A549 (cell line): ENCODE measurements around the gene AHCY. TPM values are rescaled to one million over a fixed set of nuclear protein-coding genes. Genes with fewer than 3 reads are reported as not detected.
A peak's percentile ranks its signal among the peaks of the same experiment; 100 is the strongest.

ENCODE experiments used
- ATAC-seq, 2 experiments: fragments of 200-7000 bp in 1 of 2; fragments of >200 bp in 1 of 2; cut with Nextera tagmentation in 1 of 2; cut with Tn5 transposase in 1 of 2; 3 replicates each; pipeline versions ENCODE4 v1.8.0 to v1.9.1; 2018 to 2020; ENCODE audit warnings: mild to moderate bottlenecking in 1 of 2, moderate library complexity in 1 of 2
- CTCF ChIA-PET: fragments of 300-600 bp; sonication (Branson Sonifier 250); formaldehyde crosslinking; extraction: SDS; loops from one replicate; lab custom pipeline; 2021; ENCODE audit warnings: antibody characterized with exemption, inconsistent platforms; lab: Yijun Ruan, JAX
- POLR2A ChIA-PET: fragments of 350-600 bp; formaldehyde crosslinking; extraction: SDS; loops from one replicate; lab custom pipeline; 2021; ENCODE audit warnings: antibody characterized with exemption, inconsistent platforms; lab: Yijun Ruan, JAX
- DNase-seq, 2 experiments: peaks; one replicate each; pipeline versions ENCODE4 v3.0.0 to v3.0.0-alpha.2; 2011 to 2016; ENCODE audit warnings: low read depth in 1 of 2, low spot score in 1 of 2
- FAIRE-seq: peaks from 2 replicates; lab custom pipeline; 2011; peaks lifted over from hg19 to GRCh38; lab: Jason Lieb, UNC
- H3K27ac ChIP-seq, 2 experiments: fragments of >200 bp; sonication (Bioruptor Twin); formaldehyde crosslinking; 3 replicates each; pipeline ENCODE4 v1.5.1; 2016 to 2017
- H3K4me1 ChIP-seq: fragments of >200 bp; sonication (Bioruptor Twin); formaldehyde crosslinking; 3 replicates; pipeline ENCODE4 v1.6.1; 2016
- H3K4me2 ChIP-seq: fragments of >200 bp; sonication (Bioruptor Twin); formaldehyde crosslinking; 3 replicates; pipeline ENCODE4 v1.6.1; 2016
- H3K4me3 ChIP-seq: fragments of >200 bp; sonication (Bioruptor Twin); formaldehyde crosslinking; 3 replicates; pipeline ENCODE4 v1.5.1; 2016
- H3K9me3 ChIP-seq: fragments of >200 bp; sonication (Bioruptor Twin); formaldehyde crosslinking; 3 replicates; pipeline ENCODE4 v1.6.1; 2016
- ATOH8 ChIP-seq: fragments of 250-450 bp; sonication (Bioruptor Pico); IDR thresholded peaks from 2 replicates; pipeline ENCODE4 v1.5.0; 2020; ENCODE audit warnings: low read depth, mild to moderate bottlenecking, moderate library complexity
- CBX2 ChIP-seq: fragments of 200-600 bp; sonication (generic); IDR thresholded peaks from 2 replicates; pipeline ENCODE4 v1.6.1; 2016; ENCODE audit warnings: low read depth, mild to moderate bottlenecking, borderline replicate concordance
- CBX8 ChIP-seq: fragments of 200-600 bp; sonication (generic); IDR thresholded peaks from 2 replicates; pipeline ENCODE4 v1.6.1; 2016
- CTCF ChIP-seq: fragments of >200 bp; sonication (Bioruptor Twin); formaldehyde crosslinking; IDR thresholded peaks from 3 replicates; pipeline ENCODE4 v1.5.1; 2016
- ESRRA ChIP-seq: fragments of 150-350 bp; IDR thresholded peaks from 2 replicates; pipeline ENCODE4 v1.6.1; 2014; ENCODE audit warnings: mild to moderate bottlenecking, low read length, borderline replicate concordance
- FOSL2 ChIP-seq, 2 experiments: fragments of 450-650 bp in 1 of 2; fragments of >200 bp in 1 of 2; sonication (Bioruptor Twin) in 1 of 2; formaldehyde crosslinking; IDR thresholded peaks; 2 replicates each; pipeline versions ENCODE4 v1.5.0 to v1.6.1; 2016 to 2020; ENCODE audit warnings: mild to moderate bottlenecking in 1 of 2, moderate library complexity in 1 of 2
- GATA3 ChIP-seq: IDR thresholded peaks from 2 replicates; pipeline ENCODE4 v1.6.1; 2012; ENCODE audit warnings: borderline replicate concordance
- JUNB ChIP-seq: fragments of >200 bp; sonication (Bioruptor Twin); formaldehyde crosslinking; IDR thresholded peaks from 2 replicates; pipeline ENCODE4 v1.6.1; 2016
- KDM5A ChIP-seq: fragments of 200-600 bp; sonication (generic); IDR thresholded peaks from 2 replicates; pipeline ENCODE4 v1.6.1; 2016; ENCODE audit warnings: antibody characterized with exemption, mild to moderate bottlenecking
- MAZ ChIP-seq: fragments of 150-350 bp; IDR thresholded peaks from 2 replicates; pipeline ENCODE4 v1.6.1; 2014; ENCODE audit warnings: antibody characterized with exemption, low read depth, low read length, borderline replicate concordance
- MYC ChIP-seq: IDR thresholded peaks from 2 replicates; pipeline ENCODE4 v1.6.1; 2012; ENCODE audit warnings: mild to moderate bottlenecking, inconsistent platforms, low read length, improper control_type of control experiment, borderline replicate concordance
- NFE2L2 ChIP-seq: fragments of 150-350 bp; conservative IDR thresholded peaks from 2 replicates; pipeline ENCODE4 v1.6.1; 2014; ENCODE audit warnings: low read length
- NPAS2 ChIP-seq: fragments of 250-450 bp; sonication (Bioruptor Pico); IDR thresholded peaks from 2 replicates; pipeline ENCODE4 v1.8.0; 2022; ENCODE audit warnings: mild to moderate bottlenecking, moderate library complexity, borderline replicate concordance
- RAD21 ChIP-seq, 2 experiments: fragments of >200 bp in 1 of 2; sonication (Bioruptor Twin) in 1 of 2; formaldehyde crosslinking in 1 of 2; IDR thresholded peaks in 1 of 2; conservative IDR thresholded peaks in 1 of 2; 2 replicates in 1 of 2; 3 replicates in 1 of 2; pipeline ENCODE4 v1.6.1; 2012 to 2018; ENCODE audit warnings: inconsistent platforms in 1 of 2
- RARB ChIP-seq: fragments of 250-450 bp; sonication (Bioruptor Pico); IDR thresholded peaks from 2 replicates; pipeline ENCODE4 v1.8.0; 2021; ENCODE audit warnings: mild to moderate bottlenecking, moderate library complexity
- REST ChIP-seq: fragments of 200-600 bp; sonication (generic); IDR thresholded peaks from 2 replicates; pipeline ENCODE4 v1.6.1; 2016; ENCODE audit warnings: antibody characterized with exemption, mild to moderate bottlenecking, moderate library complexity
- SMC3 ChIP-seq: fragments of >200 bp; sonication (Bioruptor Twin); formaldehyde crosslinking; IDR thresholded peaks from 3 replicates; pipeline ENCODE4 v1.6.1; 2018; ENCODE audit warnings: inconsistent platforms
- ZC3H11A ChIP-seq: fragments of 450-650 bp; IDR thresholded peaks from 2 replicates; pipeline ENCODE4 v1.6.1; 2014; ENCODE audit warnings: antibody characterized with exemption, mild to moderate bottlenecking
- ZFP36 ChIP-seq: fragments of 450-650 bp; IDR thresholded peaks from 2 replicates; pipeline ENCODE4 v1.6.1; 2014; ENCODE audit warnings: borderline replicate concordance; ENCODE audit not compliant: partially characterized antibody
- ZNF302 ChIP-seq: fragments of 250-450 bp; sonication (Bioruptor Pico); IDR thresholded peaks from 2 replicates; pipeline ENCODE4 v1.9.0; 2021; ENCODE audit warnings: inconsistent platforms, mild to moderate bottlenecking, moderate library complexity
- WGBS: methylation state at CpG from one replicate; pipeline ENCODE4 v1.1.6; 2017; ENCODE audit errors: missing lambda C conversion rate; 5-methylcytosine and 5-hydroxymethylcytosine counted together
- polyA plus RNA-seq, 4 experiments: library from polyadenylated mRNA; depleted of rRNA in 3 of 4; stranded (reverse); fragments of >200 nt; fragmentation: RNase III in 1 of 4; extraction: RNeasy Plus Mini Kit Qiagen cat#74134 plus additional on column Dnase treatment in 1 of 4; gene quantifications; 2 replicates in 3 of 4; 3 replicates in 1 of 4; pipeline ENCODE4 v1.2.3, GENCODE V29; 2011 to 2017
- TF ChIP-seq, protein P1 (sequence below): fragments of 450-650 bp; IDR thresholded peaks from 2 replicates; pipeline ENCODE4 v1.6.1; 2014; ENCODE audit warnings: antibody characterized with exemption
- TF ChIP-seq, protein P2 (sequence below): IDR thresholded peaks from 2 replicates; pipeline ENCODE4 v1.6.1; 2012

The AHCY gene
- polyA plus RNA-seq, 2 of the 4 experiments (the other 2 are of a cell fraction): 274 to 290 TPM

DNA sequence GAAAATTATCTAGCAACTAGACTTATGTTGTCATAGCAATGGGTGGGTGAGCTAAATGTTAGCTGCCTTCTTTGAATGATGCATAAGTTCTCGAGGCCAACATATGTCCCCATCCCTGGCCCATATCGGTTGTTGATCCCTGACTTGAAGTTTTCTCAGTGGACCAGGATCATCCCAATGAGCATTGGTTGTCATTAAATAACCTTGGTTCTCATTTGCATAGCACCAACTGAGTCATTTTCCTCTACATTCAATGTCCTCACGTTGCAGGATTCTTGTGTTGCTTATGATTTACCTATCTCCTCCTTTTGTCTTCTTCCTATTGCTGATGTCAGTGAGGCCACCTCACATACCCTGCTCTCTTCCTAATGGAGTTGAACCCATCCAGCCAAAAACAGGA lies 12.1 kb upstream of the AHCY start:
- no peak for TF ChIP-seq CBX8
- no peak for TF ChIP-seq FOSL2 (IDR thresholded peaks at IDR 0.05)
- no peak for TF ChIP-seq FOSL2 (CRISPR knock-in tag; IDR thresholded peaks at IDR 0.05)
- no peak for TF ChIP-seq ATOH8 (CRISPR knock-in tag)
- no peak for TF ChIP-seq ZC3H11A
- TF ChIP-seq REST: no peak
- TF ChIP-seq NFE2L2: no peak
- TF ChIP-seq CBX2: no peak
- no peak for TF ChIP-seq GATA3
- TF ChIP-seq, protein P1, sequence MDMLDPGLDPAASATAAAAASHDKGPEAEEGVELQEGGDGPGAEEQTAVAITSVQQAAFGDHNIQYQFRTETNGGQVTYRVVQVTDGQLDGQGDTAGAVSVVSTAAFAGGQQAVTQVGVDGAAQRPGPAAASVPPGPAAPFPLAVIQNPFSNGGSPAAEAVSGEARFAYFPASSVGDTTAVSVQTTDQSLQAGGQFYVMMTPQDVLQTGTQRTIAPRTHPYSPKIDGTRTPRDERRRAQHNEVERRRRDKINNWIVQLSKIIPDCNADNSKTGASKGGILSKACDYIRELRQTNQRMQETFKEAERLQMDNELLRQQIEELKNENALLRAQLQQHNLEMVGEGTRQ: no peak
- no peak for TF ChIP-seq MAZ
- no peak for TF ChIP-seq ZNF302 (CRISPR knock-in tag)
- no peak for TF ChIP-seq ZFP36
- TF ChIP-seq JUNB: no peak
- ATAC-seq (no peak), FAIRE-seq (no peak), DNase-seq (no peak)
- WGBS: 91% methylated on average over 3 of the region's 3 CpGs
- Histone ChIP-seq H3K4me2 (no peak overlapping the region), H3K4me1 (peaks cover 38% of the 10 kb centered on the region), H3K9me3 (no peaks in the 10 kb centered on the region), H3K27ac (no peak overlapping the region), H3K4me3 (no peak overlapping the region)
- ChIA-PET CTCF (interaction anchor here (3.8 to 7.1 kb wide), 4 partner anchors 51 to 208 kb away, joined by 53 to 106 read pairs (median 71); partner anchors contain the start of gene ITCH), POLR2A (no interaction called here)

DNA sequence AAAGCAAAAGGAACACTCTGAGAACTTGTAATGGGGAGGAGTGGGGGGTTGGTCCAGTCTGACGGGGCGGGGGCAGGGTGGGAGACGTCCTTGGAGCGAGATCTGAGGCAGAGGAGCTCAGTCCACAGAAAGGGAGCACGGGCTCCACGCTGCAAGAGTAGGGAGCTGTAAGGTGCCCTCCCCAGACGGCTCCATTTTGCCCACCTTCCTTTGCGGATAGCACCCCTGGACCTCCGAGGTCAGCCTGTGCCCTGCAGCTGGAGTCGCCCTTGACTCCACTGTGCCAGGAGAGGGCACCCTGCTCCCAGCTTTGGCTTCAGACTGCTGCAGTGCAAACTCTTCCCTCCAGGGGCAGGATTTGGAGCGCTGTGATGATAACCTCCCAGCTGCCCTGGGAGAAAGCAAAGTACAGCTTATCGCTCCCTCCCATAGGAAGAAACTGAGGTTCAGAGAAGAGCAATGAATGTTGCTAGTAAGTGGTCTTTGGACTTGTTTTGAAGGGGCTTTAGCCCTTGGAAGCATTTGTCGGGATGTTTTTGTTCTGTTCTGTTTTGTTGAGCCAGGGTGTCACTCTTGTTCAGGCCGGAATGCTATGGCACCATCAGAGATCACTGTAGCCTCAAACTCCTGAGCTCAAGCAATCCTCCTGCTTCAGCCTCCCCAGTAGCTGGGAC lies 9.5 kb upstream of the AHCY start:
- peak; percentile 94 for FAIRE-seq
- peak; percentile 79 to 90 for DNase-seq
- peak overlapping the region; percentile 38 for H3K4me3 ChIP-seq
- H3K4me1 ChIP-seq: peaks cover 41% of the 10 kb centered on the region
- CTCF ChIA-PET: interaction anchor here (0.5 to 7.1 kb wide), 107 partner anchors 8 to 475 kb away, joined by 3 to 106 read pairs (median 7); partner anchors contain the start of genes AHCY, DYNLRB1, ITCH and TP53INP2
- peak overlapping the region; percentile 84 for H3K4me2 ChIP-seq
- POLR2A ChIA-PET: interaction anchor here (0.6 to 2.6 kb wide), 6 partner anchors 32 to 204 kb away, joined by 4 to 11 read pairs (median 10); partner anchors contain the start of genes DYNLRB1 and ITCH
- peak; percentile 92 to 94 for ATAC-seq
- TF ChIP-seq CTCF (peak; percentile 100), KDM5A (peak; percentile 91), NPAS2 (CRISPR knock-in tag) (no peak), RARB (CRISPR knock-in tag) (no peak), ESRRA (peak; percentile 71; the same call in 1 of the 2 replicates), RAD21 (conservative IDR thresholded peaks at IDR 0.05 in 1 of 2, IDR thresholded peaks at IDR 0.05 in 1 of 2) (peak; percentile 100), MYC (0 out of 2 replicates have a peak, but pooled peaks have one; percentile 24), SMC3 (peak; percentile 99)
- TF ChIP-seq, protein P2, sequence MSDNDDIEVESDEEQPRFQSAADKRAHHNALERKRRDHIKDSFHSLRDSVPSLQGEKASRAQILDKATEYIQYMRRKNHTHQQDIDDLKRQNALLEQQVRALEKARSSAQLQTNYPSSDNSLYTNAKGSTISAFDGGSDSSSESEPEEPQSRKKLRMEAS: peak; percentile 50; the same call in 1 of the 2 replicates
- peak overlapping the region; percentile 54 to 80 for H3K27ac ChIP-seq
- 12% methylated on average over 12 of the region's 14 CpGs for WGBS
- H3K9me3 ChIP-seq: no peaks in the 10 kb centered on the region
